PC-9 (cell line): ENCODE measurements around the gene SPATA16. TPM values are rescaled to one million over a fixed set of nuclear protein-coding genes. Genes with fewer than 3 reads are reported as not detected.
"Not testable (repeated sequence)": the region's sequence is repeated elsewhere in the genome, so short reads cannot be mapped to it uniquely, and the experiment has no call there.

ENCODE experiments used
- BruUV-seq: library from RNA; stranded (reverse); fragments of 400-500 nt; replicated peaks from 2 replicates; lab custom pipeline; 2021; lab: Mats Ljungman, UMichigan
- CTCF ChIA-PET: fragments of 300-600 bp; sonication (Branson Sonifier 250); formaldehyde crosslinking; loops from one replicate; lab custom pipeline; 2022; ENCODE audit warnings: antibody characterized with exemption; lab: Charles Lee
- POLR2A ChIA-PET: fragments of 300-600 bp; sonication (Branson Sonifier 250); formaldehyde crosslinking; loops from one replicate; lab custom pipeline; 2022; ENCODE audit warnings: antibody characterized with exemption; ENCODE audit not compliant: unreplicated experiment; lab: Charles Lee
- DNase-seq, 2 experiments: peaks; one replicate each; pipeline versions ENCODE4 v3.0.0 to v3.0.0-alpha.2; 2015 to 2022; ENCODE audit warnings: mixed read lengths in 1 of 2
- H2AFZ ChIP-seq: fragments of 200-600 bp; sonication (generic); 2 replicates; pipeline ENCODE4 v1.8.1; 2017; ENCODE audit warnings: antibody characterized with exemption
- H3F3A ChIP-seq: fragments of 200-600 bp; sonication (generic); 2 replicates; pipeline ENCODE4 v1.8.1; 2017; ENCODE audit warnings: antibody characterized with exemption, mild to moderate bottlenecking, low read depth; ENCODE audit not compliant: insufficient read depth
- H3K27ac ChIP-seq: fragments of 200-600 bp; sonication (generic); 2 replicates; pipeline ENCODE4 v1.6.1; 2016; ENCODE audit warnings: mixed run types
- H3K27me3 ChIP-seq: fragments of 200-600 bp; sonication (generic); 2 replicates; pipeline ENCODE4 v1.6.1; 2016; ENCODE audit warnings: low read depth, mixed run types; ENCODE audit not compliant: insufficient read depth
- H3K36me3 ChIP-seq: fragments of 200-600 bp; sonication (generic); 2 replicates; pipeline ENCODE4 v1.6.1; 2016; ENCODE audit warnings: low read depth, mixed run types
- H3K4me1 ChIP-seq: fragments of 200-600 bp; sonication (generic); replicated peaks from 2 replicates; pipeline ENCODE4 v1.6.1; 2016; ENCODE audit warnings: mixed run types; ENCODE audit not compliant: insufficient read depth
- H3K4me2 ChIP-seq: fragments of 200-600 bp; sonication (generic); 2 replicates; pipeline ENCODE4 v1.6.1; 2017; ENCODE audit warnings: mixed run types
- H3K4me3 ChIP-seq: fragments of 200-600 bp; sonication (generic); 2 replicates; pipeline ENCODE4 v1.6.1; 2016; ENCODE audit warnings: mixed run types
- H3K79me2 ChIP-seq: fragments of 200-600 bp; sonication (generic); 2 replicates; pipeline ENCODE4 v1.6.1; 2017; ENCODE audit warnings: low read depth, mixed run types
- H3K9me2 ChIP-seq: fragments of 200-600 bp; sonication (generic); 2 replicates; pipeline ENCODE4 v1.8.1; 2017; ENCODE audit warnings: mild to moderate bottlenecking; ENCODE audit not compliant: insufficient read depth
- H3K9me3 ChIP-seq: fragments of 200-600 bp; sonication (generic); 2 replicates; pipeline ENCODE4 v1.8.1; 2016; ENCODE audit warnings: low read depth; ENCODE audit not compliant: insufficient read depth
- H4K20me1 ChIP-seq: fragments of 200-600 bp; sonication (generic); 2 replicates; pipeline ENCODE4 v1.8.1; 2017; ENCODE audit not compliant: insufficient read depth
- EZH2 ChIP-seq: fragments of 200-600 bp; sonication (generic); IDR thresholded peaks from 2 replicates; pipeline ENCODE4 v1.8.0; 2017; ENCODE audit warnings: antibody characterized with exemption, low read depth
- intact Hi-C: fragments of 100-400 bp; cut with micrococcal nuclease; formaldehyde crosslinking; loops from one replicate; pipeline ENCODE4 v1.10.0; 2022; ENCODE audit not compliant: unreplicated experiment
- total RNA-seq: library from RNA; stranded (reverse); gene quantifications from 2 replicates; pipeline ENCODE4 v1.2.3, GENCODE V29; 2021
- TF ChIP-seq, protein P1 (sequence below): fragments of 200-600 bp; sonication (generic); conservative IDR thresholded peaks from 2 replicates; pipeline ENCODE4 v1.6.1; 2017; ENCODE audit warnings: mixed run types, antibody characterized with exemption, mild to moderate bottlenecking, moderate library complexity

The SPATA16 gene
- total RNA-seq, 1 experiment from 2014 or later, result not detected

- POLR2A ChIA-PET, result no interaction called here
- H3K4me2 ChIP-seq, result 0 out of 2 replicates have a peak overlapping the region, but pooled peaks have one; percentile 14
- intact Hi-C loops, result no loop called here
Measured at GRCh38 chr3:172869784-172870518, 271.1 kb downstream of the SPATA16 start.

DNA sequence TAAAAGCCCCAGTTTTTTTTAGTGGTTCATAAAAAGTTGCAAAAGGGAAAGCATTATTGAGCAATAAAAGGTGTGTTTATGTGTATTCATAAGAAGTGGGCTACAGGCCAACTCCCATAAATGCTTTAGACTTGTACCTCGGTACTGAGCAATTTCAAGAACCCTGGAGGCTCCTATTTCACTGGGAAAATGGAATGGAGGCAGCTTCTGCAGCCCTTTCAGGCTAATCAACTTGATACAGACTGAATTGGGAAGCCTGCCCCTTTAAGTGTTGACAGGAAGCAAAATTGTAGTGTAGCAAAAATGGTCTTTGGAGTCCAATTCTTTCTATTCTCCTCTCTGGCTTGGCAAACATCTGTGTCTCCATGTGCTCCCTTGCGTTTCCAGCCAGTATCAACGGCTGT is 271.7 kb downstream of the SPATA16 start:
- Histone ChIP-seq H3K36me3 (no peaks in the 10 kb centered on the region), H3F3A (no peaks in the 10 kb centered on the region), H3K4me3 (no peak overlapping the region), H3K4me1 (peaks cover 8% of the 10 kb centered on the region; the same call in 1 of the 2 replicates), H3K4me2 (0 out of 2 replicates have a peak overlapping the region, but pooled peaks have one; percentile 14), H3K27me3 (no peaks in the 10 kb centered on the region), H3K9me3 (no peaks in the 10 kb centered on the region), H4K20me1 (no peaks in the 10 kb centered on the region), H2AFZ (no peak overlapping the region), H3K9me2 (no peaks in the 10 kb centered on the region), H3K79me2 (no peaks in the 10 kb centered on the region), H3K27ac (no peak overlapping the region)
- peak; percentile 14 to 65 for DNase-seq
- intact Hi-C loops, result no loop called here
- TF ChIP-seq, protein P1, sequence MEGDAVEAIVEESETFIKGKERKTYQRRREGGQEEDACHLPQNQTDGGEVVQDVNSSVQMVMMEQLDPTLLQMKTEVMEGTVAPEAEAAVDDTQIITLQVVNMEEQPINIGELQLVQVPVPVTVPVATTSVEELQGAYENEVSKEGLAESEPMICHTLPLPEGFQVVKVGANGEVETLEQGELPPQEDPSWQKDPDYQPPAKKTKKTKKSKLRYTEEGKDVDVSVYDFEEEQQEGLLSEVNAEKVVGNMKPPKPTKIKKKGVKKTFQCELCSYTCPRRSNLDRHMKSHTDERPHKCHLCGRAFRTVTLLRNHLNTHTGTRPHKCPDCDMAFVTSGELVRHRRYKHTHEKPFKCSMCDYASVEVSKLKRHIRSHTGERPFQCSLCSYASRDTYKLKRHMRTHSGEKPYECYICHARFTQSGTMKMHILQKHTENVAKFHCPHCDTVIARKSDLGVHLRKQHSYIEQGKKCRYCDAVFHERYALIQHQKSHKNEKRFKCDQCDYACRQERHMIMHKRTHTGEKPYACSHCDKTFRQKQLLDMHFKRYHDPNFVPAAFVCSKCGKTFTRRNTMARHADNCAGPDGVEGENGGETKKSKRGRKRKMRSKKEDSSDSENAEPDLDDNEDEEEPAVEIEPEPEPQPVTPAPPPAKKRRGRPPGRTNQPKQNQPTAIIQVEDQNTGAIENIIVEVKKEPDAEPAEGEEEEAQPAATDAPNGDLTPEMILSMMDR, result no peak
- TF ChIP-seq EZH2, result no peak
- CTCF ChIA-PET, result no interaction called here
- POLR2A ChIA-PET, result no interaction called here
- no TSS peak for BruUV-seq

More at GRCh38 chr3:172869784-172870518, 271.1 kb downstream of the SPATA16 start:
- Histone ChIP-seq H3K27me3 (no peaks in the 10 kb centered on the region), H3F3A (no peaks in the 10 kb centered on the region), H4K20me1 (no peaks in the 10 kb centered on the region), H3K79me2 (no peaks in the 10 kb centered on the region), H3K27ac (no peak overlapping the region), H2AFZ (no peak overlapping the region), H3K9me2 (0 out of 2 replicates have a peak, but pooled peaks cover 4% of the 10 kb centered on the region), H3K9me3 (no peaks in the 10 kb centered on the region), H3K36me3 (no peaks in the 10 kb centered on the region), H3K4me1 (peaks cover 8% of the 10 kb centered on the region; the same call in 1 of the 2 replicates), H3K4me3 (no peak overlapping the region)
- CTCF ChIA-PET, result no interaction called here
- DNase-seq, result no peak
- no TSS peak for BruUV-seq
- TF ChIP-seq, protein P1, result no peak
- no peak for TF ChIP-seq EZH2

DNA sequence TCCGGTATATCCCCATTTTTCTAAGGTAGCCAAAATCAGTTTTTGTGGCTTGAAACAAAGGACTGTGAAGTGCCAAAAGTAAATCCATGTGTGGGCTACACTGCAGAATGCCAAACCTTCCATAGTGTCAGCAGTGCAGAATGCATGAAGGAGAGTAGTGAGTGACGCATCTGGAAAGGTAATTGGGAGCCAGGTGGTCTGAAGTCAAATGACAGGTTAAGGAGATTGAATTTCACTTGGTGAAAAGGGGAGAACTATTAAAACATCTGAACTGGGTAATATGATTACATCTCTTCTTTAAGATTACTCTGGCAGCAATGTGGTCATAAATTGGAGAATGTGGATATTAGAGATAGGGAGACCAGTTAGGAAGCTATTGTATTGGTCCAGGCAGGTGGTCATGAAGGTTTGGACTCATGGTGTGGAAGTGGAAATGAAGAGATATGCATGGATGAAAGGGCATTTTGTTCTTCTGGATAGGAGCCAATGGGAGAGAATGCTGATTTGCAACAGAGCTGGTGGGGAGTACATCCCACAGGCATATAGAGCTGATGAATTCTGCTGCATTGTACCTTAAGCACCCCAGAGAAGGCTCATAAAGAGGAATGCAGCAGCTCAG is 272.3 kb downstream of the SPATA16 start:
- Histone ChIP-seq H3K9me3 (no peaks in the 10 kb centered on the region), H4K20me1 (no peaks in the 10 kb centered on the region), H3K4me2 (0 out of 2 replicates have a peak overlapping the region, but pooled peaks have one; percentile 14), H3K9me2 (no peaks in the 10 kb centered on the region), H3K4me3 (no peak overlapping the region), H3K27me3 (no peaks in the 10 kb centered on the region), H2AFZ (no peak overlapping the region), H3K36me3 (no peaks in the 10 kb centered on the region), H3K27ac (no peak overlapping the region), H3F3A (no peaks in the 10 kb centered on the region), H3K79me2 (no peaks in the 10 kb centered on the region), H3K4me1 (peaks cover 8% of the 10 kb centered on the region; the same call in 1 of the 2 replicates)
- intact Hi-C loops, result no loop called here
- no peak for DNase-seq
- ChIA-PET POLR2A (no interaction called here), CTCF (no interaction called here)
- no TSS peak for BruUV-seq
- no peak for TF ChIP-seq EZH2
- TF ChIP-seq, protein P1, result no peak

- H3K27ac ChIP-seq, H4K20me1 ChIP-seq, H3K9me3 ChIP-seq, H3K9me2 ChIP-seq, H3F3A ChIP-seq, CTCF ChIA-PET, BruUV-seq, H3K4me2 ChIP-seq, H3K4me1 ChIP-seq, POLR2A ChIA-PET, H2AFZ ChIP-seq, H3K36me3 ChIP-seq, H3K4me3 ChIP-seq, intact Hi-C loops, DNase-seq, H3K27me3 ChIP-seq, H3K79me2 ChIP-seq: not testable (repeated sequence)
Measured at GRCh38 chr3:172866726-172867350, 274.2 kb downstream of the SPATA16 start.
